Stimulated activated CD8-positive, alpha-beta memory T cell treated with anti-CD3 and anti-CD28 coated beads, Interleukin-7, amount 100 ng/mL, for 4 hours (primary cell): Measurements from ENCODE around the gene OBP2A.
A peak's percentile ranks its signal among the peaks of the same experiment; 100 is the strongest.
"Not testable (repeated sequence)": the region's sequence is repeated elsewhere in the genome, so short reads cannot be mapped to it uniquely, and the experiment has no call there.

Experiments
- DNase-seq, 2 donors: peaks; one replicate each; pipeline ENCODE4 v3.0.0-alpha.2; 2020; ENCODE audit warnings: low read depth in 2 of 2

Gene OBP2A, protein sequence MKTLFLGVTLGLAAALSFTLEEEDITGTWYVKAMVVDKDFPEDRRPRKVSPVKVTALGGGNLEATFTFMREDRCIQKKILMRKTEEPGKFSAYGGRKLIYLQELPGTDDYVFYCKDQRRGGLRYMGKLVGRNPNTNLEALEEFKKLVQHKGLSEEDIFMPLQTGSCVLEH

DNA sequence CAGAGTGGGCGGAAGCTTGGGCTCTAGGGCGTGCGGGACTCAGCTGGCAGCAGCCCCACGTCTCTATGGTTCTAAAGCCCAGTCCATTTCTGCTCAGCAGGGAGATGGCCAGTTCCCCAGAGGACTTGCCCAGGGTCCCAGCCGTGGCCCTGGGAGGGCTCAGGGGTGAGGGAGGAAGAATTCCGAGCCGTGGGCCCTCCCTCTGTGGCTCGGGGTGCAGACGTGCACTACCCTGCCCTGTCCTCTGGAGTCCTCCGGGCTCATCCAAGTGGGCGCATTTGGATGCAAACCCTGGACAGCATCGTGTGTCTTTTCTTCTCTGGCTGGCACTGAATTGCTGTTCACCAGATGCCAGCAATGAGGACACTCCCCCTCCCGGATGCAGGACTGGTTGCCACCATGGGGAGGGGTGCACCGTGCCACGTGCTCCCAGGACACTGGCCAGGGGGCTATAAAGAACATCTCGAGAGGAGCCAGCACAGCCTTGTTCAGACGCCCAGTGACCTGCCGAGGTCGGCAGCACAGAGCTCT lies at the start of gene OBP2A:
Gene OBP2A, plus strand, starts transcription at position 481 of the 531 bp plus-strand sequence. CDS start 55 bp downstream, outside the sequence.
- not testable (repeated sequence) for DNase-seq

DNA sequence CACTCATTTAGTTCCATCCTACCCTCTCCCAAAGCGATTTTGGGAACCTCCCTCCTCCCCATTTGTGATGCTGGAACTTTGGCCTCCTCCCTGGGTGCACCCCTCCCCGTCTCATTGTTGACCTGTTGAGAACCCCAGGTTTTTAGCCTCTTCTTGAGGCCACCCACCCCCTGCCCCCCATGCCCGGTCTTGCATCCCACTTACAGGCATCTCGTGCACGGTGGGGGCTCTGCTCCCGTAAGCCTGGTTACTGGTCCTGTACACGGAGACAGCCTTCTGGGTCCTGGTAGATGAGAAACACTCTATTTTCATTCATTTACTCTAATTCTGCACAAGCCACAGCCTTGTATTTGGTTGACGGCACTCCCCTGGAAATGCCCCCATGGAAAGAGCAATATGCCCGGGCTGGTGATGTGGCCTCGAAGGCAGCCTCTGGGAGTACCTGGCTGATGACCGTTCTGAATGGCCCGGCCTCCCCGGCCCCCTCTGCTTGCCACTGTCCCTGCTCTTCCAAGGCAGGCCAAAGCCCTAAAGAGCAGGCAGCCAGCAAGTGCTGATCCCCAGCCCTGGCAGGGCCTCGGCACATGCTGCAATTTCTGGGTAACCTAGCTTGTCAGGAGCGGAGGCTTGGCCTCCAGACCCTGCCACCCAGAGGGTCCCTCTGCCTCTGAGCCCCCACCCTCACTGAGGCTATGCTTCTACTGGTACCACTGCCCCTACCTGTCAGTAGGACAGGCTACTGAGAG lies 47.4 kb upstream of the OBP2A start:
- no peak for DNase-seq

- peak; percentile 77 to 87 for DNase-seq
Observed at GRCh38 chr9:135499326-135500070, 46.4 kb upstream of the OBP2A start.

DNA sequence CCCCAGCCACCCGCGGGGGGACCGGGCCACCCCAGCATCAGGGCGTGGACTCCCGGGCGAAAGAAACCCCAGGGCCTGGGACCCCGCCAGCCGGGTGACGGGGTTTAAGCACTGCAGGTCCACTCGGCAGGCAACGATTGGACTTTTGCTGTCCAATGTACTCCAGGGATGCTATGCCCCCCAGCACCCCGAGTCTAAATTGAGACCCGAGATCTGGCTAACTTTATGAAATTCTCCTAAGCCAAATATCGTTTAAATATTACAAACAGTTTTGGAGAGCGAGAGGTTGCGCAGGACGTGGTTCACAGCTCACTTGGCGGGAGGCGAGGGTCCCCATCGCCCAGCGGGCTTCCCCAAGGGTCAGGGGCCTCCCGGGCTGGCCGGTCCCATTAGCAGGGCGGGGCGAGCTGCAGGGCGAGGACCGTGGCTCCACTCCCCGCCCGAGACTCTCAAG lies 45.8 kb upstream of the OBP2A start:
- DNase-seq, result no peak

DNA sequence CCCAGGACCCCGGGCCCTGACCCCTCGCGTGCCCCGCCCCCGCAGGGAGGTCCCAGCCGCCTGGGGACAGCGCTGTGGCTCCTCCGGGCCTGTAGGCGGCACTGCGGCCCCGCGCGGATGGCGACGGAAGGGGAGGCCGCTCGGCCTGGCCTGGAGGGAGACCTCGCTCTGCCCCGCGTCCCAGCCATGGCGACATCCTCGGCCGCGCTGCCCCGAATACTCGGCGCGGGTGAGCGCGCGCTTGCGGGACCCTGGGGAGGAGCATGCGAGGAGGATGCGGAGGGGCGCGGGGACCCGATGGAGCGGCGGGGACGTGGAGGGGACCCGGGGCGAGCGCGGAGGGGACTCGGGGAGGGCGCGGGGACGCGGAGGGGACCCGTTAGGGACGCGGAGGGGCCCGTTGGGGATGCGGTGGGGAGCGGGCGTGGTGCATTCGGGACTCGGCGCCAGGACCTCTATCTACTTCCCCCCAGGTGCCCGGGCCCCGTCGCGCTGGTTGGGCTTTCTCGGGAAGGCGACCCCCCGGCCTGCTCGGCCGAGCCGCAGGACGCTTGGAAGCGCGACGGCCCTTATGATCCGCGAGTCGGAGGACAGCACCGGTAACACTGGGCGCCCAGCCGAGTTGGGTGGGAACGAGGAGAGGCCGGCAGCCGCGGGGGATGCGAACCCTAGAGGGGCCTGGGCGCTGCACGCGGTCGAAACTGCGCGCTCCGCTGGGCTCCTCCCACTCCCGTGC lies 45.2 kb upstream of the OBP2A start, which contains the start of gene MRPS2:
Gene MRPS2, plus strand, starts transcription at position 158 of the 736 bp plus-strand sequence. Its CDS starts 29 bp downstream, at position 187.
- DNase-seq, result peak; percentile 67 to 83

DNA sequence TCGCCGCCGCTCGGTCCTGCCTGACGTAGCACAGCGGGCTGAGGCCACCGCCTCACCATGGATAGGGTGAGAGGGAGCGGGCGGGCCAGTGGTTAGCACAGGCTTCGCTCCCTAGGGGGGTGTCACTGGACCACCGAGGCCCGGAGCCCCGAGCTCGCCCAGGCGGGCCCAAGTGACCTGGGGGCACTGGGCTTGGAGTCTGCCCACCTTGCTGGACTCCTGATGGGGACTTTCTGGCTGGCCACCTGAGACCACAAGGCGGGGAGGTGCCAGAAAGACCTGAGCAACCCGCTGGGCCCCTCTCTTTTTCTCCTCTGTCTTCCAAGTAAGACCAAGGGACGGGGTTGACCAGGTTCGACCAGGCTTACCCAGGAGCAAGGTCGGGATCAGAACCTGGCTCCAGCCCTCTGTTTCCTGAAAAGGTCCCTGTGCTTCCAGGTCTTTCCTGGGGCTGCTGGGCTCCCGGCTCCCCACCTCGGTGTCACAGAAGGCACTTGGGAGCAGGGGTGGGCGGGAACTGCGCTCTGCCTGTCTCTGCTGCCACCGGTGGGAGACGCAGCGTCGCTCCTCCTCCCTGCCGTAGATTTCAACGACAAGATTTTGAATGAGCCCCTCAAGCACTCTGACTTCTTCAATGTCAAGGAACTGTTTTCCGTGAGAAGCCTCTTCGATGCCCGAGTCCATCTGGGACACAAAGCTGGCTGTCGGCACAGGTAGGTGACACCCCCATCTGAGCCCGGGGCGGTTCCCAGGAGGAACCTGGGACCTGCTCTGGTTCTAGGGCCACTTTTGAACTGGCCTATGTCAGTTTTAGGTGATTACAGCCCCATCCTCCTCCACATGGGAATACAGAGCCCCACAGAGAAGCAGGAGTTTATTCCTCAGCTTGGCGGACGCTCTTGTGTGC lies 44.4 kb upstream of the OBP2A start:
- no peak for DNase-seq

DNA sequence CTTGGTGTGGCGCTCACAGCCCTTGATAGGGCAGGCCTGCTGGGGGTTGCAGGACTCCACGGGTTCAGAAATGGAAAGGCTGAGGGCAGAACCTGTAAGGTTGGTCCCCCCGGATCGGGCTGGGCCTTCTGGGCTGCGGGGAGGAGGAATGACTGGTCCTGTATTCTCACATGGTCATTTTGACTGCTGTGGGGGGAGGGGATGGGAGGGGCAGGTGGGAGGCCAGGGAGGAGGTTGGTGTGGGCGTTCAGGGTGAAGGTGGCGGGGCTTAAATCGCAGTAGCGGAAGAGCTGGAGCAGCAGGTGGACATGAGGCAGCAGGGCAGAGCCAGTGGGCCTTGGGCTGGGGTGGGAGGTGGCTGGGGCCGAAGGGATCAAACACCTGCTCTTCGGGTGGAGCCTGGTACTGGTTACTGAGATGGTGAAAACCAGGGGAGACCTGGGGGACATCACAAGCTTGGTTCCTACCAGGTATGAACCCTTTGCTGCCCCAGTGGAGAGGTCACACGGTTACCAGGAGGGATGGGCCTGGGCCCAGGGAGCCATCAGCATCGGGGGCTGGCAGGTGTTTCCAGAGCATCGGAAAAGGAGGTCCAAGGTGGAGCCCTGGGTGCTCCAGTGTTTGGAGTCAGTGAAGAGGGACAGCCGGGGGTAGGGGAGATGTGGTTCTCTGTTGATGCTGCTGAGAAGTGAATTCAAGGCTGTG lies 43.6 kb upstream of the OBP2A start:
- no peak for DNase-seq

DNA sequence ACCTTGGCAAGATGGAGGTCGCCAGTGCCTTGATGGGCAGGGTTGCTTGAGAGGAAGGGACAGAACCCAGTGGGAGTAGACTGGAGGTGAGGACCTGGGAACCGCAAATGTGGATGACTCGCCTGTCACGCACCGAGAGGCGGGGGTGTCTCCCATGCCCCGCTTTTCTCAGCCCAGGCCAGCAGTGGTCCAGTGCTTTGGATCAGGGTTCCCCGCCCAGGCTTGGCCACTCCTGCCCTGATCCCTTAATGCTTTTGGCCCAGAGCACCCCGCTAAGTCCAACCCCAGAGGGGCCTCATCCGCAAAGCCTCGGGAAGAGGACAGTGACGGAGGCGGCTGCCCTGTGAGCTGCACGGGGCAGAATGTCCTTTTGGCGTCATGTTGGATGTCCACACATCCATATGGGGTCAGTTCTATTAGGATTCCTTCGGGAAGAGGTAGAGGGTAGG lies 43.0 kb upstream of the OBP2A start:
- DNase-seq, result no peak

GRCh38 chr9:135503371-135504261 lies 42.3 kb upstream of the OBP2A start:
- no peak for DNase-seq

- peak in 1 of 2 donors; percentile 30 for DNase-seq
Observed at GRCh38 chr9:135504262-135505243, 41.4 kb upstream of the OBP2A start.

DNA sequence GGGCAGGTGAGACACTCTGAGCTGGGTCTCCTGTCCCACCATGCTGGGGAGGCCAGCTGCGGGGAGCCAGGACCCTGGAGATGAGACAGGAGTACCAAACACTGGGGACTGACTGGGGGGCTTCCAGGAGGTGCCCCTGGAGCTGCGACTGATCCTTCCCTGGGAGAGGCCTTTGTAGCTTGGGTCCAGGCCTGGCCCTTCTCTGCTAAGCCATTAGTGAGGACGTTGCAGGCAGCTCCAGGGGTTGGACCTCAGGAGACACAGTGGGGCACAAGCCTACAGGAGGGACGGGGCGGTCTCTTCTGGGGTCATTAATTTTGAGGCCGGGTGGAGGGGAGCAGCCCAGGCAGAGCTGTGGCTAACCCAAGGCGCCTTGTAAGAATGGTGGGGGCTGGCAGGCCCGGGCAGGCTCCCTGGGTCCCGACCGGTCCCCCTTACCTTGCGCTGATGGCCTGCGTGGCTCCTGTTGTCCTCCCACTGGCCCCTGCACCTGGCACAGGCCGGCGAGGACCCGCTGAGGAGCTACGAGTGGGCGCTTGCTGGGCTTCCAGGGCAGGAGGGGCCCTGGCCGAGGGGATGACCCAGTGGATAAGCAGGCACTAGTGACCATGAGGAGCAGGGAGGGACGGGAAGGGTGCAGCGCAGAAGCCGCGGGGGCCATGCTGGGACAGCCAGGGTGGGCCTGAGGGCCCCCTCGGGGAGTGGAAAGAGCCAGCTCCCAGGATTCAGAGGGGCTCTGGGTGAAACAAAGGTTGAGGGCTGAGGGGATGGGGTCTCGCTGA lies 40.3 kb upstream of the OBP2A start:
- no peak for DNase-seq

DNA sequence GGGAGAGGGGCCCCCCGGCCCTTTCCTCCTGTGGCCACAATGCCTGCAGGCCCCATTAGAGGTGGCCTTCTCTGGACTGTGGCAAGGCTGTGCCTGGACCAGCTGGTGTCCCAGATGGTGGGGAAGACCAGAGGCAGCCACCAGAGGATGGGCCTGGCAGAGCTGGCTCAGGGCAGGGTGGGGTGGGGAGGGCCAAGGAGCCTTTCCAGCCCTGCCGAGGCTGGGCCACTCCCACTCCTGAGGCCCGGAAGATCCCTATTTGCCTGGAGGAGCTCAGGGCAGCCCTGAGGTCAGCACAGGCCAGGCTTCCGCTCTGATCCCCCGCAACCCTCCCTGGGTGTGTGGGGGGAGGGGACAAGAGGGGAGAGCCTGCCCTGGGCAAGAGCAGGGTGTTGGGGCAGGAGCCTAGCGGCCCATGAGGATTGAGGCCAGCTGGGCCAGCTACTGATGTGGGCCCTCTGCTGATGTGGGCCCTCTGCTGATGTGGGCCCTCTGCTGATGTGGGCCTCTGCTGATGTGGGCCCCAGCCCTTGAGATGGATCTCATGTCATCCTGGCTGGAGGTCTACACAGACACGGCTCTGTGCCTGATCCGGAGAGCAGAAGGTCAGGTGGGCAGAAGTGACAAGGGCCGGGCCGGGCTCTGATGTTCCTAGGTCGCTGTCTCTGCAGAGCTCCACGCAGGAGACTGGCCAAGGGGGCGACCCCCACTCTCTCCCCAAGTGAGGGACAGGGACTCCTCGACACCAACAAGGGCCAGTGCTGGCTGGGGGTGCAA lies 39.4 kb upstream of the OBP2A start:
- DNase-seq, result no peak

- no peak for DNase-seq
Observed at GRCh38 chr9:135507104-135508035, 38.6 kb upstream of the OBP2A start.

DNA sequence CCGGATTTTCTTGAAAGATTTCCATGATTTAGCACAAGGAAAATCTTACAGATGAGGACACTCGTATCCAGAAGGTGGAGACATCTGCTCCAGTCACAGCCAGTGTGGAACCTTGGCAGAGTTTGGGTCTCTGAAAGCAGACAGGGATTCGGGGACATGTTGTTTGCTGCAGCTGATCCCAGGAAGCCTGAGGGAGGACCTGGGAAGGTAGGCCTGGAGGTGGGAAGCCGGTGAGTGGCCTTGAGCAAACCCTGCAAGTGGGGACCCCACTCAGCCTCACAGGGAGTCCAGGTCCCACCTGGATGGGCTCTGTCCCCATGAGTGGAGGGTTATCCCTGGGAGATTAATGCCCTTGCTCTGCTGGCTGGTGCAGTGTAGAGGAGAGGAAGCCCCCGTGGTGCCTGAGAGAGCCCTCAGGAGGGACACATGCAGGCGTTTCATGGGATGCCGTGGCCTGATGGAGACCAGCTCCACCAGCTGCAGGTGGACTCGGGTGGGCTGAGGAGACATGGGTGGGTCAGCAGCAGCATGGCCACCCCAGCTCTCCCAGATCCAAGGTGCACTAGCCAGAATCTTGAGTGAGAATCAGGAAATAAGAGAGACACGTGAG lies 37.6 kb upstream of the OBP2A start:
- DNase-seq, result no peak
